Measurements from ENCODE around the gene ZNF629. TPM values are rescaled to one million over a fixed set of nuclear protein-coding genes. Genes with fewer than 3 reads are reported as not detected.

ZNF629 gene
- polyA plus RNA-seq, 12 donors: 11.7 to 15.9 (median 14.0) TPM; not detected in 1

GRCh38 chr16:30750201-30750600 lies 36.8 kb downstream of the ZNF629 start:
- DNase-seq: no peak

GRCh38 chr16:30748634-30749445 lies 38.2 kb downstream of the ZNF629 start:
- no peak for DNase-seq

- peak; percentile 99 for DNase-seq
Measured at GRCh38 chr16:30747799-30748633, 39.0 kb downstream of the ZNF629 start, which contains the start of gene PHKG2. TSS of gene PHKG2 (plus strand) at chr16:30748425. CDS start at chr16:30748821, 396 bp downstream.

GRCh38 chr16:30747331-30747730 lies 39.7 kb downstream of the ZNF629 start:
- DNase-seq: no peak

- DNase-seq: no peak
Measured at GRCh38 chr16:30746638-30747175, 40.3 kb downstream of the ZNF629 start.

- DNase-seq: no peak
Measured at GRCh38 chr16:30745082-30745481, 41.9 kb downstream of the ZNF629 start.

GRCh38 chr16:30744183-30744582 lies 42.8 kb downstream of the ZNF629 start:
- DNase-seq: peak; percentile 88

- peak; percentile 59 for DNase-seq
Measured at GRCh38 chr16:30743716-30744115, 43.3 kb downstream of the ZNF629 start.

- DNase-seq: no peak
Measured at GRCh38 chr16:30741461-30741914, 45.5 kb downstream of the ZNF629 start.

GRCh38 chr16:30740364-30741251 lies 46.4 kb downstream of the ZNF629 start:
- DNase-seq: no peak

- no peak for DNase-seq
Measured at GRCh38 chr16:30738984-30739951, 47.7 kb downstream of the ZNF629 start.

- DNase-seq: no peak
Measured at GRCh38 chr16:30737794-30738648, 49.0 kb downstream of the ZNF629 start.

GRCh38 chr16:30736995-30737793 lies 49.8 kb downstream of the ZNF629 start:
- DNase-seq: no peak

GRCh38 chr16:30731411-30731810 lies 55.6 kb downstream of the ZNF629 start:
- DNase-seq: no peak

- DNase-seq: no peak
Measured at GRCh38 chr16:30728899-30729672, 57.9 kb downstream of the ZNF629 start.
